Endothelial cell of umbilical vein (primary cell): ENCODE data around the gene RINT1. TPM values are rescaled to one million over a fixed set of nuclear protein-coding genes. Genes with fewer than 3 reads are reported as not detected.

Source experiments
- BruUV-seq: library from RNA; stranded (reverse); fragments of 400-500 nt; replicated peaks from 2 replicates; lab custom pipeline; 2021; lab: Mats Ljungman, UMichigan
- CTCF ChIA-PET: fragments of 300-600, 350-600 bp; sonication (Branson Sonifier 250); formaldehyde crosslinking; loops from one replicate; lab custom pipeline; 2021; ENCODE audit warnings: antibody characterized with exemption, inconsistent platforms; lab: Charles Lee
- POLR2A ChIA-PET: fragments of 300-600, 350-600 bp; sonication (Branson Sonifier 250); formaldehyde crosslinking; loops from one replicate; lab custom pipeline; 2021; ENCODE audit warnings: antibody characterized with exemption, inconsistent platforms; lab: Charles Lee
- DNase-seq: peaks from one replicate; pipeline ENCODE4 v3.0.0-alpha.2; 2011; ENCODE audit warnings: low read depth, low spot score
- FAIRE-seq: peaks from 2 replicates; lab custom pipeline; 2011; peaks lifted over from hg19 to GRCh38; lab: Jason Lieb, UNC
- H2AFZ ChIP-seq: 2 replicates; pipeline ENCODE4 v1.6.0; 2012; ENCODE audit warnings: low read depth, low read length, control low read depth, inconsistent platforms
- H3K27ac ChIP-seq: 2 replicates; pipeline ENCODE4 v1.5.1; 2011; ENCODE audit warnings: low read depth, mild to moderate bottlenecking, control low read depth, low read length, moderate library complexity; ENCODE audit not compliant: insufficient read depth
- H3K27me3 ChIP-seq, 2 experiments: 2 replicates each; pipeline versions ENCODE4 v1.6.0 to v1.6.1; 2011; ENCODE audit warnings: low read length in 2 of 2, mixed read lengths in 1 of 2; ENCODE audit not compliant: control insufficient read depth in 2 of 2, insufficient read depth in 2 of 2
- H3K36me3 ChIP-seq, 2 experiments: 2 replicates in 1 of 2; 3 replicates in 1 of 2; pipeline ENCODE4 v1.5.1; 2011; ENCODE audit warnings: low read length in 2 of 2, mild to moderate bottlenecking in 1 of 2, moderate library complexity in 1 of 2; ENCODE audit not compliant: control insufficient read depth in 2 of 2, insufficient read depth in 2 of 2; ENCODE audit errors: extremely low read depth in 1 of 2
- H3K4me1 ChIP-seq: 3 replicates; pipeline ENCODE4 v1.5.1; 2011; ENCODE audit warnings: mild to moderate bottlenecking, low read length; ENCODE audit not compliant: control insufficient read depth, insufficient read depth; ENCODE audit errors: extremely low read depth
- H3K4me2 ChIP-seq: 2 replicates; pipeline ENCODE4 v1.6.1; 2011; ENCODE audit warnings: low read length, control low read depth, mixed read lengths; ENCODE audit not compliant: insufficient read depth
- H3K4me3 ChIP-seq, 3 experiments: fragments of 200-600 bp in 1 of 3; sonication (generic), shearing (Covaris generic) in 1 of 3; replicated peaks in 1 of 3; 2 replicates each; pipeline ENCODE4 v1.5.1; 2011 to 2016; ENCODE audit warnings: control low read depth in 3 of 3, low read length in 3 of 3, mild to moderate bottlenecking in 2 of 3, inconsistent platforms in 1 of 3, low read depth in 1 of 3, moderate library complexity in 1 of 3; ENCODE audit not compliant: insufficient read depth in 1 of 3
- H3K79me2 ChIP-seq: 2 replicates; pipeline ENCODE4 v1.6.0; 2012; ENCODE audit warnings: low read length, inconsistent platforms; ENCODE audit not compliant: control insufficient read depth, insufficient read depth
- H3K9ac ChIP-seq: replicated peaks from 2 replicates; pipeline ENCODE3; 2011; ENCODE audit warnings: low read length, control low read depth; ENCODE audit not compliant: insufficient read depth; ENCODE audit errors: extremely low read depth
- H3K9me1 ChIP-seq: replicated peaks from 3 replicates; pipeline ENCODE4 v1.6.0; 2011; ENCODE audit warnings: mild to moderate bottlenecking, low read length; ENCODE audit not compliant: control insufficient read depth, insufficient read depth; ENCODE audit errors: extremely low read depth
- H3K9me3 ChIP-seq: replicated peaks from 2 replicates; pipeline ENCODE4 v1.5.1; 2012; ENCODE audit warnings: low read length, inconsistent platforms; ENCODE audit not compliant: control insufficient read depth, insufficient read depth
- H4K20me1 ChIP-seq: replicated peaks from 2 replicates; pipeline ENCODE3; 2011; ENCODE audit warnings: mild to moderate bottlenecking, low read length; ENCODE audit not compliant: control insufficient read depth, insufficient read depth; ENCODE audit errors: extremely low read depth
- EZH2 ChIP-seq: IDR thresholded peaks from 2 replicates; pipeline ENCODE4 v1.6.1; 2012; ENCODE audit warnings: borderline replicate concordance, low read depth, mild to moderate bottlenecking, moderate library complexity, low read length, inconsistent platforms; ENCODE audit not compliant: severe bottlenecking
- FOS ChIP-seq: IDR thresholded peaks from 2 replicates; pipeline ENCODE4 v1.6.1; 2011; ENCODE audit warnings: mild to moderate bottlenecking, low read length, moderate library complexity, borderline replicate concordance; ENCODE audit not compliant: insufficient read depth
- GATA2 ChIP-seq: IDR thresholded peaks from 2 replicates; pipeline ENCODE4 v1.7.0; 2011; ENCODE audit warnings: low read depth, mild to moderate bottlenecking, moderate library complexity, mixed read lengths, low read length; ENCODE audit not compliant: insufficient read length, insufficient read depth
- JUN ChIP-seq: IDR thresholded peaks from 2 replicates; pipeline ENCODE4 v1.6.1; 2011; ENCODE audit warnings: borderline replicate concordance, low read depth; ENCODE audit not compliant: insufficient read length, insufficient read depth
- MAX ChIP-seq: IDR thresholded peaks from 2 replicates; pipeline ENCODE4 v1.6.1; 2011; ENCODE audit not compliant: insufficient read depth, insufficient read length
- MYC ChIP-seq: IDR thresholded peaks from one replicate; pipeline ENCODE4 v1.6.1; 2011; ENCODE audit warnings: mild to moderate bottlenecking, low read depth, low read length
- POLR2A ChIP-seq: IDR thresholded peaks from 2 replicates; pipeline ENCODE4 v1.6.1; 2012; ENCODE audit warnings: low read depth, mild to moderate bottlenecking, control low read depth, low read length
- POLR2AphosphoS5 ChIP-seq: IDR thresholded peaks from 2 replicates; pipeline ENCODE4 v1.6.1; 2012; ENCODE audit warnings: low read depth, mild to moderate bottlenecking, control low read depth, low read length, moderate library complexity; ENCODE audit not compliant: insufficient read depth
- dilution Hi-C: fragments of 300-500 bp; cut with MboI; formaldehyde crosslinking; loops from one replicate; pipeline ENCODE4 v1.15.0; 2019; ENCODE audit warnings: low sequenced_read_pairs; ENCODE audit not compliant: extremely low pct_ligation_motif_present
- intact Hi-C: fragments of 100-400 bp; cut with micrococcal nuclease; formaldehyde crosslinking; loops from one replicate; pipeline ENCODE4 v1.10.0; 2022
- polyA plus RNA-seq, 4 experiments: library from polyadenylated mRNA; depleted of rRNA in 3 of 4; stranded (reverse) in 3 of 4; unstranded in 1 of 4; fragments of >200 nt; gene quantifications; 2 replicates each; pipeline versions ENCODE4 v1.2.1 to v1.2.3, GENCODE V29; 2011 to 2012; ENCODE audit warnings: missing spikeins in 1 of 4
- total RNA-seq: library from RNA; stranded (reverse); gene quantifications from 2 replicates; pipeline ENCODE4 v1.2.3, GENCODE V29; 2021
- TF ChIP-seq, protein P1 (sequence below), 2 donors: IDR thresholded peaks; 1 replicate in 1 of 2; 2 replicates in 1 of 2; pipeline ENCODE4 v1.5.1; 2011; ENCODE audit warnings: low read length in 2 of 2, mild to moderate bottlenecking in 2 of 2, moderate library complexity in 2 of 2, control low read depth in 1 of 2, inconsistent platforms in 1 of 2, low read depth in 1 of 2; ENCODE audit not compliant: insufficient read depth in 1 of 2; ENCODE audit errors: extremely low read depth in 1 of 2

Gene RINT1
- total and polyA plus RNA-seq, 2 donors (not counting 3 experiments of a cell fraction or from before 2014, with no cell fraction given), result 10.8 to 23.4 TPM

DNA sequence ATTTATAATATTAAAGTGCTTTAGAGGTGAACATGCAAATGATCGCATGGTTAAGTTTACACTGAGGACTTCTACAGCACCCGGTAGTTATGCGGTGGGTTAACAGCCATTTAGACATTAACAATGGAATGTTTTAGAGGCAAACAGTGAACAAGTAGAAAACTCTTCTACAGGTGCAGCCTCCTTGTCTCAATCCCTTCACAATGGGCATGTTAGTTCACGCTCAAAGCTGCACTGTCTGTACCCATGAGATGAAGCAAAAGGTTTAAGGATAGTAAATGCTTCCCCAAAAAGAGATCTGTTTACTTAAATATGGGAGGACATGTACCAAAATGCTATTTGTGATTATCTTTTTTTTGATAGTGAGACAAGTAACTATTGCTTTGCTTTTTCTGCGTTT is 35.0 kb upstream of the RINT1 start:
- TF ChIP-seq, protein P1, sequence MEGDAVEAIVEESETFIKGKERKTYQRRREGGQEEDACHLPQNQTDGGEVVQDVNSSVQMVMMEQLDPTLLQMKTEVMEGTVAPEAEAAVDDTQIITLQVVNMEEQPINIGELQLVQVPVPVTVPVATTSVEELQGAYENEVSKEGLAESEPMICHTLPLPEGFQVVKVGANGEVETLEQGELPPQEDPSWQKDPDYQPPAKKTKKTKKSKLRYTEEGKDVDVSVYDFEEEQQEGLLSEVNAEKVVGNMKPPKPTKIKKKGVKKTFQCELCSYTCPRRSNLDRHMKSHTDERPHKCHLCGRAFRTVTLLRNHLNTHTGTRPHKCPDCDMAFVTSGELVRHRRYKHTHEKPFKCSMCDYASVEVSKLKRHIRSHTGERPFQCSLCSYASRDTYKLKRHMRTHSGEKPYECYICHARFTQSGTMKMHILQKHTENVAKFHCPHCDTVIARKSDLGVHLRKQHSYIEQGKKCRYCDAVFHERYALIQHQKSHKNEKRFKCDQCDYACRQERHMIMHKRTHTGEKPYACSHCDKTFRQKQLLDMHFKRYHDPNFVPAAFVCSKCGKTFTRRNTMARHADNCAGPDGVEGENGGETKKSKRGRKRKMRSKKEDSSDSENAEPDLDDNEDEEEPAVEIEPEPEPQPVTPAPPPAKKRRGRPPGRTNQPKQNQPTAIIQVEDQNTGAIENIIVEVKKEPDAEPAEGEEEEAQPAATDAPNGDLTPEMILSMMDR (IDR thresholded peaks at IDR 0.05; ENCODE audit: extremely low read depth in 1 of 2, insufficient read depth in 1 of 2, low read depth in 1 of 2, low read length in 2 of 2), result no peak
- TF ChIP-seq JUN (no peak), EZH2 (no peak), POLR2A (no peak), MYC (no peak), POLR2AphosphoS5 (no peak), GATA2 (no peak), MAX (no peak), FOS (no peak)
- Histone ChIP-seq H3K4me2 (peak overlapping the region; percentile 87), H3K9ac (peak overlapping the region; percentile 81), H3K4me1 (peaks cover 38% of the 10 kb centered on the region), H4K20me1 (no peaks in the 10 kb centered on the region), H3K79me2 (no peaks in the 10 kb centered on the region), H3K4me3 (peak overlapping the region in 1 of 3 experiments; percentile 40), H3K9me1 (no peaks in the 10 kb centered on the region), H3K36me3 (peaks cover 8% of the 10 kb centered on the region in 2 experiments), H3K27me3 (no peaks in the 10 kb centered on the region), H3K9me3 (no peaks in the 10 kb centered on the region), H3K27ac (peak overlapping the region; percentile 91), H2AFZ (peak overlapping the region; percentile 36)
- no TSS peak for BruUV-seq
- DNase-seq, result no peak
- no peak for FAIRE-seq
- intact Hi-C loops (loop anchor here (2.0 kb wide), 1 partner anchor 24 kb away; no protein-coding TSS in a partner anchor), dilution Hi-C loops (no loop called here)
- ChIA-PET POLR2A (no interaction called here), CTCF (no interaction called here)
